Esophagus muscularis mucosa (tissue), 4 donors: Measurements from ENCODE around the gene RAPGEF2.

Source experiments
- EP300 ChIP-seq: sonication (generic); formaldehyde crosslinking; IDR thresholded peaks from one replicate; pipeline ENCODE4 v1.6.1; 2017; ENCODE audit warnings: antibody characterized with exemption
- POLR2A ChIP-seq: fragments of 450-650 bp; IDR thresholded peaks from one replicate; pipeline ENCODE4 v1.6.1; 2017; ENCODE audit warnings: antibody characterized with exemption, moderate library complexity, mild to moderate bottlenecking, low read depth
- POLR2AphosphoS5 ChIP-seq, 2 donors: sonication (generic); formaldehyde crosslinking; IDR thresholded peaks; one replicate each; pipeline ENCODE4 v1.6.1; 2017; ENCODE audit warnings: antibody characterized with exemption in 2 of 2
- TF ChIP-seq, protein P1 (sequence below), 3 experiments: fragments of 200-600 bp in 2 of 3; fragments of 450-650 bp in 1 of 3; sonication (generic) in 2 of 3; IDR thresholded peaks; one replicate each; pipeline ENCODE4 v1.5.1; 2017 to 2019; ENCODE audit warnings: antibody characterized with exemption in 3 of 3, mild to moderate bottlenecking in 2 of 3, moderate library complexity in 1 of 3

DNA sequence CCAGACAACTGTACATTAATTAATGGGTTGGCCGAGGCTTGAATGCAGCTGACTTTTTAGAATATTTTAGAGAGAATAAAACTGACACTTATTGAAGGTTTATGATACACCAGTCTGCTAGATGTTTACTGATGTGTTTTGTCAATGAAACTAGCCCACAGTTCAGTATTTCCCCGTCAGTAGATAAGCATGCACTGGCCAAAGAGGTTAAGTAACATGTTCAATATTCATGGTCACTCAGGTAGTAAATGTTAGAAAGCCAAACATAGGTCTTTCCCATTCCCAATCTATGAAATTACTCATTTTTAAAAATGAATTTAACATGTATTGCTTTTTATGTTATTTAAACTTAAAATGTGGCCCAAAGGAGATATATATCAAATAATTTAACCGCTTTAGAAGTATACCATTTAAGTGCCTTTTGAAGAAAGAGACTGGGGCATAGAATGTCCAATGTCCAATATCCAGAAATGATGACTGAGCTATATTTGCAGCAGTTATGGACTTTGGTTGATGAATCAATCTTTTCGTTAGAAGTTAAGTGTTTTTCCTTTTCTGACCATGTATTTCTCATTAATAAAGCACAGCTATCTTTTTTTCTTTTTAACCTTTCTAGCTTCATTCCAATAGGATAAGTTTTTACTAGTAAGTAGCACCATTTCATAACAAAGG lies 156.1 kb downstream of the RAPGEF2 start:
- TF ChIP-seq, protein P1, sequence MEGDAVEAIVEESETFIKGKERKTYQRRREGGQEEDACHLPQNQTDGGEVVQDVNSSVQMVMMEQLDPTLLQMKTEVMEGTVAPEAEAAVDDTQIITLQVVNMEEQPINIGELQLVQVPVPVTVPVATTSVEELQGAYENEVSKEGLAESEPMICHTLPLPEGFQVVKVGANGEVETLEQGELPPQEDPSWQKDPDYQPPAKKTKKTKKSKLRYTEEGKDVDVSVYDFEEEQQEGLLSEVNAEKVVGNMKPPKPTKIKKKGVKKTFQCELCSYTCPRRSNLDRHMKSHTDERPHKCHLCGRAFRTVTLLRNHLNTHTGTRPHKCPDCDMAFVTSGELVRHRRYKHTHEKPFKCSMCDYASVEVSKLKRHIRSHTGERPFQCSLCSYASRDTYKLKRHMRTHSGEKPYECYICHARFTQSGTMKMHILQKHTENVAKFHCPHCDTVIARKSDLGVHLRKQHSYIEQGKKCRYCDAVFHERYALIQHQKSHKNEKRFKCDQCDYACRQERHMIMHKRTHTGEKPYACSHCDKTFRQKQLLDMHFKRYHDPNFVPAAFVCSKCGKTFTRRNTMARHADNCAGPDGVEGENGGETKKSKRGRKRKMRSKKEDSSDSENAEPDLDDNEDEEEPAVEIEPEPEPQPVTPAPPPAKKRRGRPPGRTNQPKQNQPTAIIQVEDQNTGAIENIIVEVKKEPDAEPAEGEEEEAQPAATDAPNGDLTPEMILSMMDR (IDR thresholded peaks at IDR 0.05): no peak
- no peak for TF ChIP-seq POLR2A
- TF ChIP-seq POLR2AphosphoS5 (IDR thresholded peaks at IDR 0.05): no peak
- TF ChIP-seq EP300: no peak
